ENCODE measurements around the gene ALKBH5. TPM values are rescaled to one million over a fixed set of nuclear protein-coding genes. Genes with fewer than 3 reads are reported as not detected.

Gene ALKBH5
- total and polyA plus RNA-seq, 2 experiments from 2014 or later, result 81.9 to 161 TPM

- no peaks in the 10 kb centered on the region for H3K36me3 ChIP-seq (ENCODE audit: low read depth)
- H3K27me3 ChIP-seq (replicated peaks; ENCODE audit: insufficient read depth), result no peaks in the 10 kb centered on the region
- H3K9me2 ChIP-seq (ENCODE audit: insufficient read depth), result no peaks in the 10 kb centered on the region
- H3K4me2 ChIP-seq (ENCODE audit: unreplicated experiment), result no peak overlapping the region
- H3K4me3 ChIP-seq, result no peak overlapping the region
- in situ Hi-C loops (cut with MboI), result no loop called here
- H2AFZ ChIP-seq, result no peak overlapping the region
- TF ChIP-seq EZH2phosphoT487 (IDR thresholded peaks at IDR 0.05; ENCODE audit: insufficient read depth, low read depth) (no peak), EZH2 (IDR thresholded peaks at IDR 0.05; ENCODE audit: insufficient read depth, poor library complexity, severe bottlenecking) (no peak)
- no peaks in the 10 kb centered on the region for H3K4me1 ChIP-seq (ENCODE audit: insufficient read depth)
- no peaks in the 10 kb centered on the region for H3F3A ChIP-seq (ENCODE audit: insufficient read depth)
- no peak overlapping the region for H3K9ac ChIP-seq
- WGBS, 2 experiments (ENCODE audit: low coverage in 1 of 2, low lambda C conversion rate in 2 of 2, missing lambda C conversion rate in 2 of 2), result 80 to 85% methylated on average over 16 to 17 of the region's 20 CpGs
- H3K79me2 ChIP-seq (ENCODE audit: insufficient read depth), result no peaks in the 10 kb centered on the region
- H3K9me3 ChIP-seq (ENCODE audit: low read depth), result no peaks in the 10 kb centered on the region
- no peak overlapping the region for H3K27ac ChIP-seq
- no peak for DNase-seq
- no peaks in the 10 kb centered on the region for H4K20me1 ChIP-seq (ENCODE audit: insufficient read depth)
Measured at GRCh38 chr17:18237461-18237860, 53.8 kb downstream of the ALKBH5 start.

GRCh38 chr17:18238299-18238698 is 54.7 kb downstream of the ALKBH5 start:
- Histone ChIP-seq H3K36me3 (ENCODE audit: low read depth) (no peaks in the 10 kb centered on the region), H4K20me1 (ENCODE audit: insufficient read depth) (no peaks in the 10 kb centered on the region), H3K79me2 (ENCODE audit: insufficient read depth) (no peaks in the 10 kb centered on the region), H3F3A (ENCODE audit: insufficient read depth) (no peaks in the 10 kb centered on the region), H3K9me3 (ENCODE audit: low read depth) (no peaks in the 10 kb centered on the region), H3K9ac (no peak overlapping the region), H3K4me2 (ENCODE audit: unreplicated experiment) (no peak overlapping the region), H3K4me3 (no peak overlapping the region), H3K27me3 (replicated peaks; ENCODE audit: insufficient read depth) (no peaks in the 10 kb centered on the region), H3K9me2 (ENCODE audit: insufficient read depth) (no peaks in the 10 kb centered on the region), H3K27ac (no peak overlapping the region), H2AFZ (no peak overlapping the region), H3K4me1 (ENCODE audit: insufficient read depth) (no peaks in the 10 kb centered on the region)
- in situ Hi-C loops (cut with MboI), result no loop called here
- no peak for TF ChIP-seq EZH2 (IDR thresholded peaks at IDR 0.05; ENCODE audit: insufficient read depth, poor library complexity, severe bottlenecking)
- TF ChIP-seq EZH2phosphoT487 (IDR thresholded peaks at IDR 0.05; ENCODE audit: insufficient read depth, low read depth), result no peak
- no peak for DNase-seq
- 91 to 92% methylated on average over 13 to 18 of the region's 18 CpGs for WGBS, 2 experiments (ENCODE audit: low coverage in 1 of 2, low lambda C conversion rate in 2 of 2, missing lambda C conversion rate in 2 of 2)

DNA sequence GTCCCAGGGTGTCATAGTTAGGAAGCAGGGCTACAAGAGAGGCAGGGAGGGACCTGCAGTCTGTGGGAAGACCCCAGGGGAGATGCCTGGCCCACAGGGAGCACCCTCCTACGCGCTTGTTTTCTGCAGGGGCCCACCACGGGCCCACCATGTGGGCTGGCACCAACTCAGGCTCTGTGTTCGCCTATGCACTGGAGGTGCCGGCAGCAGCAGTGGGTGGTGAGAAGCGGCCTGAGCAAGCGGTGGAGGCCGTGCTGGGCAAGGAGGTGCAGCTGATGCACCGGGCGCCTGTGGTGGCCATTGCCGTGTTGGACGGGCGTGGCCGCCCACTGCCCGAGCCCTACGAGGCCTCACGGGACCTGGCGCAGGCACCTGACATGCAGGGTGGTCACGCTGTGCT is 56.8 kb downstream of the ALKBH5 start:
- WGBS, 2 experiments (ENCODE audit: low coverage in 1 of 2, low lambda C conversion rate in 2 of 2, missing lambda C conversion rate in 2 of 2), result 89 to 91% methylated on average over 16 to 19 of the region's 19 CpGs
- H3F3A ChIP-seq (ENCODE audit: insufficient read depth), result no peaks in the 10 kb centered on the region
- H3K4me3 ChIP-seq, result no peak overlapping the region
- H3K9ac ChIP-seq, result no peak overlapping the region
- no peak for TF ChIP-seq EZH2phosphoT487 (IDR thresholded peaks at IDR 0.05; ENCODE audit: insufficient read depth, low read depth)
- no peak for TF ChIP-seq EZH2 (IDR thresholded peaks at IDR 0.05; ENCODE audit: insufficient read depth, poor library complexity, severe bottlenecking)
- H3K4me1 ChIP-seq (ENCODE audit: insufficient read depth), result no peaks in the 10 kb centered on the region
- no peaks in the 10 kb centered on the region for H4K20me1 ChIP-seq (ENCODE audit: insufficient read depth)
- H3K27me3 ChIP-seq (replicated peaks; ENCODE audit: insufficient read depth), result no peaks in the 10 kb centered on the region
- no peaks in the 10 kb centered on the region for H3K9me2 ChIP-seq (ENCODE audit: insufficient read depth)
- H2AFZ ChIP-seq, result no peak overlapping the region
- no peaks in the 10 kb centered on the region for H3K79me2 ChIP-seq (ENCODE audit: insufficient read depth)
- no peak overlapping the region for H3K4me2 ChIP-seq (ENCODE audit: unreplicated experiment)
- in situ Hi-C loops (cut with MboI), result no loop called here
- no peak overlapping the region for H3K27ac ChIP-seq
- DNase-seq, result no peak
- no peaks in the 10 kb centered on the region for H3K9me3 ChIP-seq (ENCODE audit: low read depth)
- H3K36me3 ChIP-seq (ENCODE audit: low read depth), result peaks cover 6% of the 10 kb centered on the region; the same call in 1 of the 2 replicates

DNA sequence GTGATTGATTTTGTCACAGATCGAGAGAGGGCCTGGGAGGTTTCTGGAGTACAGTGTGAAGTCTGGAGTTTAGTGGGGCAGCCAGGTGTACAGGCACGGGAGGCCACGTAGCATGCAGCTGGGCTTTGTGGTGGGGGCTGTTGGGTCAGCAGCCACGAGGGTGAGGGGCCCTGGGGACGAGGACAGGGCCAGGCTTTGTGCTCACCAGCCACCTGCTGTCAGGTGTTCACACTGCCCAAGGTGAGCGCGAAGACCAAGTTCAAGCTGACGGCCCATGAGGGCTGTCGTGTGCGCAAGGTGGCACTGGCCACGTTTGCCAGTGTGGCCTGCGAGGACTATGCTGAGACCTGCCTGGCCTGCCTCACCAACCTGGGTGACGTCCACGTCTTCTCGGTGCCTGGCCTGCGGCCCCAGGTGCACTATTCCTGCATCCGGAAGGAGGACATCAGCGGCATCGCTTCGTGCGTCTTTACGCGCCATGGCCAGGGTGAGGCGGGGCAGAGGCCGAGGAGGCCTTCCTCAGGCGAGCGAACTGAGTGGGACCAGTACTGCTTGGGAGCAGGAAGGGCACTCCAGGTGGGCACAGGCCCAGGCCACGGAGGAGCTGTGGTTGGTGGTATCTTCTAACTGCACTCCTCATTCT is 57.7 kb downstream of the ALKBH5 start:
- H3K27me3 ChIP-seq (replicated peaks; ENCODE audit: insufficient read depth), result no peaks in the 10 kb centered on the region
- H3K27ac ChIP-seq, result no peak overlapping the region
- TF ChIP-seq EZH2 (IDR thresholded peaks at IDR 0.05; ENCODE audit: insufficient read depth, poor library complexity, severe bottlenecking) (no peak), EZH2phosphoT487 (IDR thresholded peaks at IDR 0.05; ENCODE audit: insufficient read depth, low read depth) (no peak)
- no peak overlapping the region for H3K4me3 ChIP-seq
- no peaks in the 10 kb centered on the region for H3K4me1 ChIP-seq (ENCODE audit: insufficient read depth)
- H3F3A ChIP-seq (ENCODE audit: insufficient read depth), result no peaks in the 10 kb centered on the region
- no peaks in the 10 kb centered on the region for H3K9me3 ChIP-seq (ENCODE audit: low read depth)
- DNase-seq, result no peak
- H3K4me2 ChIP-seq (ENCODE audit: unreplicated experiment), result no peak overlapping the region
- H3K9ac ChIP-seq, result no peak overlapping the region
- peaks cover 15% of the 10 kb centered on the region; the same call in 1 of the 2 replicates for H3K36me3 ChIP-seq (ENCODE audit: low read depth)
- H3K79me2 ChIP-seq (ENCODE audit: insufficient read depth), result no peaks in the 10 kb centered on the region
- no peaks in the 10 kb centered on the region for H4K20me1 ChIP-seq (ENCODE audit: insufficient read depth)
- 89 to 92% methylated on average over 27 to 28 of the region's 28 CpGs for WGBS, 2 experiments (ENCODE audit: low coverage in 1 of 2, low lambda C conversion rate in 2 of 2, missing lambda C conversion rate in 2 of 2)
- H3K9me2 ChIP-seq (ENCODE audit: insufficient read depth), result no peaks in the 10 kb centered on the region
- no peak overlapping the region for H2AFZ ChIP-seq
- in situ Hi-C loops (cut with MboI), result no loop called here

Measured in GM23248 (cell line).